GM21529 (cell line): ENCODE measurements around the gene ANXA5.
"Not testable (repeated sequence)": the region's sequence is repeated elsewhere in the genome, so short reads cannot be mapped to it uniquely, and the experiment has no call there.

Source experiments
- ATAC-seq: cut with Tn5 transposase; IDR thresholded peaks from one replicate; pipeline ENCODE4 v1.9.1; 2021; ENCODE audit not compliant: unreplicated experiment

Gene ANXA5

GRCh38 chr4:121696581-121697461 is at the start of gene ANXA5:
Gene ANXA5 (minus strand): TSS chr4:121696980. CDS start chr4:121696589, 391 bp downstream.
- peak; percentile 91 for ATAC-seq

DNA sequence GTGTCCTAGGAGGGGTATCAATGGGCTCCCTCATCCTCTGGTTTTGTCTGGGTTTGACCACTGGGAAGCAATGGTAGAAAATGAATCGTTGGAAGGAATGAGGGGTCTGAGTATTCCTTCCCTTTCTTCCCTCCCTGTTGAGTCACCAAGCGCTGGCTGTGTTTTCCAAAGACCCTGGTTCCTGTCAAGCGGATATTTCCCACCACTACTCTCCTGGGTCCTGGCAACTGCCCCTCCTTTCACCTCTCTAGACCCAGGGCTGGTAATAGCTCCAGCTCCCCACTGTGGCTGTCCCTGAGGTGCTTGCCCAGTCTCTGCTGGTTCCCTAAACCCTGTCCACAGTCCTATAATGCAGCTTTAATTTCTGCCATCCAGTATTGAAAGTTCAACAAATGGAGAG is 46.0 kb upstream of the ANXA5 start:
- no peak for ATAC-seq

- ATAC-seq = no peak
These were observed 45.0 kb upstream of the ANXA5 start for GRCh38 chr4:121741751-121742150.

DNA sequence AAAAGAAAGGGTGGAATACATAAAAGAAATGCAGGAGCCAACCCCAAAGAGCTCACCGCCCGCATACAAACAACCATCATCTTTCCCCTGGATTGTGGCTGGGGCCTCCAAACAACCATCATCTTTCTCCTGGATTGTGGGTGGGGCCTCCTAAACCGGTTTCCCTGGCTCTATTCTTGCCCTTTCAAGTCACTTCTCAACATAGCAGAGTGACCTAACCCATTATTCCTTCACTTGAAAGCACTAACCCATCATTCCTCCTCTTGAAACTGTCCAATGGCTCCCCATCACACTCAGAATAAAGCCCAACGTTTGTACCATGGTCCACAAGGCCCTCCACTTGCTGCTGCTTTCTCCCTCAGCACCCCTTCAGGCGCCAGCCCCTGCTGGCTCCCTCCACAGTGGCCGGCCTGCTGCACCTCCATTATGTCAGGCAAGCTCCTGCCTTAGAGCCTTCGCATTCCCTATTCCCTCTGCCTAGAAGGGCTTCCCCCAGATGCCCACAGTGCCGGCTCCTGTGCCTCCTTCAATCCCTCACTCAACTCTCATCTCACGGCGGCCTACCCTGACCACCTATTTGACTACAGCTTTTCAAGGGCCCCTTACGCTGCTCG is 44.1 kb upstream of the ANXA5 start:
- no peak for ATAC-seq

DNA sequence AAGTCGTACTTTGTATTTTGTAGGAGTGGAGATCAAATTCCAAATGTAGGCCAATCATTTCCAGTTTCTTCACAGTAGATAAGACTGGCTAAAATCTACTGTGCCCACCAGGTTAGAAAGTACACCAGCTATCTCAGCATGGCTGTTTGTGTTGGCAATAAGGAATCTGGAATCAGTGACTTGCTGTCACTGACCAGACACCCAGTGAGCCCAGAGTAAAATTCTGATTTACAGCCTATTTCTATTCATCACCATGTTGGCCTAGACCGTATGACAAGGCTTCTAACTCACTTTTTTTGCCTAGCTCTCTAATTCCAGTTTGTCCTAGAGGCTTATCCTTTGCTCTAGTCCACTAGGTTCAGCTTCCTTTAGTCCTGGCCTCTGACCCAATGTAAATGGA is 42.8 kb upstream of the ANXA5 start:
- ATAC-seq = no peak

- no peak for ATAC-seq
These were observed 42.2 kb upstream of the ANXA5 start for GRCh38 chr4:121738780-121739535.

DNA sequence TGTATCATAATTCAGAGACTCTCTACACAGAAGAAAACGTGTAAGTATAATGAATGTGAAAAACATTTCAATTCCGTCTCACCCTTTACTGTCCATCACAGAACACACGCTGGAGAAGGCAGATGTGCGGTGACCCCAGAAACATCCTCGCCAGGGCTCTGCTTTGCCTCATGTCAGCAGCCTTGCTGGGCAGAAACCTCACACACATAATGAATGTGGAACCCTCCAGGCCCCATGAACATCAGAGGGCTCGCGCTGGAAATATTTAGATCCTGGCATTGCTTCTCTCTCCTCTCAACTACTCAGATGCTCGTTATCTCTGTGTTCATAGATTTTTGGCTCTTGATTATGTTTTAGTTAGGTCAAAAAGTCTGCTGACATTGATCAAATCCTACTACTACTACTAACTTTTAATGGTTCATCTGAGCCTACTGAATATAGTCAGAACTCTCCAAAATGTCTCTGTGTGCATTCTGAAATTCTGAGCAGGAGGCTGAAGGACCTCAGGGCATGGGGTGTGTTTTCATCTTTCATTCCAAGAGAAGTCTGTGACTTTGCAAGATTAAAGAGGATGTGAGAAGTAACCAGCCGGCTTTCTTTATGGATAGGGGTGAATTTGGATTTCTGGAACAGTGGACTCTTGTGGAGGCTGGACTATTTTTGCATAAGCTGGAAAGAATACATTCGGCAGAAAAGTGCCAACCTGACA is 41.2 kb upstream of the ANXA5 start:
- no peak for ATAC-seq

DNA sequence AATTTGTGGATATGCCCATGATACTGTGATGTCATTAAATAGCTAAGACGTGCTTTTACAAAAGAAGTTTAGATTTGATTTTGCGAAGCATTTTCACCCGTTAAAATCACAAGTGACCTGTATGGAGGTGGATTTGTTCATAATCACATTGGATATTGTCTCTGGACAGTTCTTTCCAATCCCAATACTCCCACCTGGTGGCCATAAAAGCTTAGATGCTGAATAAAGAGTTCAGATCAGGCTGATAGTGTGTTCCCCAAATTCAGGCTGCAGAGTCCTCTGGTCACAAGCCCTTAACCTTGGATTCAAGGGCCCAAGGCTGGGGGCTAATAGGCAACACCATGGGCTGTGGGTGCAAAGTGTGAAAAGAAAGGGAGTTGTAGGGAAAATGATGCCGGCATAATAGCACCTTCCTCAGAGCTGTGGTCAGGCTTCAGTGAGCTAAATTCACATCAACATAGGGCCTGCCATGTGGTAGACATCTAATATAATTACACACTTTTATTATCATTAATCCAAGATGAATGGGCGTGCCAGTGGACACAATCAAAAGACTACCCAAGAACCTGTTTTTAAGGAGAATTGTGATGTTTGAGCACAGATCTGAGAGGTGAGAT is 40.1 kb upstream of the ANXA5 start:
- no peak for ATAC-seq

GRCh38 chr4:121734571-121734970 is 37.8 kb upstream of the ANXA5 start:
- no peak for ATAC-seq

GRCh38 chr4:121733942-121734341 is 37.2 kb upstream of the ANXA5 start:
- ATAC-seq = no peak

DNA sequence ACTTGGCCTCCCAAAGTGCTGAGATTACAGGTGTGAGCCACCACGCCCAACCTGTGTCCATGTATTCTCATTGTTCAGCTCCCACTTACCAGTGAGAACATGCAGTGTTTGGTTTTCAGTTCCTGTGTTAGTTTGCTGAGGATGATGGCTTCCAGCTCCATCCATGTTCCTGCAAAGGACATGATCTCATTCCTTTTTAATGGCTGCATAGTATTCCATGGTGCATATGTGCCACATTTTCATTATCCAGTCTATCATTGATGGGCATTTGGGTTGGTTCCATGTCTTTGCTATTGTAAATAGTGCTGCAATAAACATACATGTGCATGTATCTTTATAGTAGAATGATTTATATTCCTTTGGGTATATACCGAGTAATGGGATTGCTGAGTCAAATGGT is 33.0 kb upstream of the ANXA5 start:
- ATAC-seq = not testable (repeated sequence)

GRCh38 chr4:121728798-121729226 is 32.0 kb upstream of the ANXA5 start:
- no peak for ATAC-seq

DNA sequence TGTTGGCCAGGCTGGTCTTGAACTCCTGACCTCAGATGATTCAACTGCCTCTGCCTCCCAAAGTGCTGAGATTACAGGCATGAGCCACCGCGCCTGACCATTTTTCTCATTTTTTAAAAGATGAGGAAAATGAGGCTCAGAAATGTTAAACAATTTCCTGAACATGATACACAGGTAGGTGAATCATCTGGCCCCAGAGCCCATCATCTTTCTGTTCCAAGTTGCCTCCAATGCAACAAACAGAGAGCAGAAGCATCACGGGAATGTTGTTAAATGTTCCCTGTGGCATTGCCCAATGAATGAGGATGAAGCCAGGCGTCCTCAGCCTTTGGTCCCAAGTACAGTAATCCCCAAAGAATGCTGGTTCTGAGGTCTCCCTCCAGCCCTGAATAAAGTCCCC is 31.3 kb upstream of the ANXA5 start:
- ATAC-seq = no peak

- peak; percentile 99 for ATAC-seq
These were observed 30.0 kb upstream of the ANXA5 start for GRCh38 chr4:121726642-121727268.

DNA sequence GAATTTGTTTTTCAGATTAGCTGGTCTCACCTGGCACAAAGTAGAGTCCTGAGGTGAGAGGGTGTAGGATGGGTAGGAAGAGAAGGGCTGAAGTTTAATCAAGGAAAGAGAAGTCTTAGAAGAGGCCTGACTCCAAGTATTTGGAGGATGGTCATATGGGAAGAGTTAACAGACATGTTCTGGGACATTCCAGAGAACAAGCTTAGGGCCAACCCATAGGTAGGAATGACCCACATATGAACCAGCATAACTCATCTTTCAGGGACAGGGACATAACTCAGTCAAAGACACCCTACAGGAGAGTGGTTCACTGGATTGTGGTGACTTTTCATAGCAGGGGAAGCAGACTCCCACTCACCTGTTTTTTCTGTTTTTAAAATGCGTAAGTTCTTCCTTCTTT is 27.9 kb upstream of the ANXA5 start:
- no peak for ATAC-seq

DNA sequence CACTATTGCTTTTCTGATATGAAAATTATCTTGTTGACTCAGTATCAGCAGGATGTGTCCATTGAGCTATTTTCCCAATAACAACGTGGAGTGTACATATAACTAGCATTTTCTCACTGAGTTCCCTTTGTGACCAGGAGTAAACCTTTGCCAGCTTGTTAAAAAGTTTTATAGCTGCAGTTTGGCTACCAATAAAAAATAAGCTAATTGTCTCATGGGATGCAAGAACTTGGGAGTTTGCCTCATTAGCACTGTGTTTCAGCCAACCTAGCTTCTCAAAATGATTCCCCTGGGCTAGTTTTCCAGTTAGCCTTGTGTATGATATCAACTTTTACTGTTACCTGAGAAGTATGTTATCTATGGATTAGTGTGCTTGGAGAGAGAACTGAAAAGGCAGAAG is 24.9 kb upstream of the ANXA5 start:
- ATAC-seq = no peak

GRCh38 chr4:121720109-121720508 is 23.3 kb upstream of the ANXA5 start:
- no peak for ATAC-seq

DNA sequence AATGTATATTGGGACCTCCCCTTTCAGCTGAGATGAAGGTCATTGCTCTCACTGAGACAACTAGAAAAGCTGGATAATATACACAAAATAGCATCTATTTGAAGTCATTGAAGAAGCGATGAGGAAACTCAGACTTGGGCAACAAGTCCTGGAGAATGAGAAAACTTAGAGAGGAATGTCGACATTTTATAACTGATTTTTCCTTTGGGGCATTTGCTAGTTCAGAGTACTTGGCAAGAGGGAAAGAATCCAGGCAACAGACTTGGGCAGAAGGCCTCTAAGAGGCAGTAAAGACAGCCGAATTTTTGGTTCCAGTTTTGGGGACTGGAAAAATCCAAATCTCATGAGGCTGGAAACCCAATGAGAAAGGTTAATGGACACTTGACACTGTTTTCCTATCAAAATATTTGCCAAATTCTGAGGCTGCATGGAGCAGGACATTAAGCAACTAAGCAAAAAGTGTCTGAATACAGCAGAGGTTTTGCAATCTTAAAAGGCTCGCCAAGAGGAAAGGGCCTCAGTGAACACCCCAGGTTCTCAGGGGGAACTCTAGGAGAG is 21.0 kb upstream of the ANXA5 start:
- no peak for ATAC-seq

DNA sequence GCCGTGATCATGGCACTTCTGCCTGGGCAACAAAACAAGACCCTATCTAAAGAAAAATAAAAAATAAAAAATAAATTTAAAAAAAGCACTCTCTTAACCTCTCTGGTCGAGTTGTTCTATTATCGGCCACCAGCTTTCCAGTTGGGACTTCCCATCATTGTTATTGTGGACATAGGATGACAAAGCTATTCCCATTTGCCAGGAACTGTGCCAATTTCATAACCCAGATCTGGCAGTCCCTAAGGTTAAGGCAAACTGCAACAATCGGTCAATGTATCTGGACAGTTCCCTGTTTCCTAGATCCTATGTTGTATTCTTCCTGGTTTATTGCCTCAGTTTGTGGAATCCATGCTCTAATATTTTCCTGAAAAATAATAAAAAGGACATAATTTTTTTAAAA is 17.8 kb upstream of the ANXA5 start:
- ATAC-seq = no peak

DNA sequence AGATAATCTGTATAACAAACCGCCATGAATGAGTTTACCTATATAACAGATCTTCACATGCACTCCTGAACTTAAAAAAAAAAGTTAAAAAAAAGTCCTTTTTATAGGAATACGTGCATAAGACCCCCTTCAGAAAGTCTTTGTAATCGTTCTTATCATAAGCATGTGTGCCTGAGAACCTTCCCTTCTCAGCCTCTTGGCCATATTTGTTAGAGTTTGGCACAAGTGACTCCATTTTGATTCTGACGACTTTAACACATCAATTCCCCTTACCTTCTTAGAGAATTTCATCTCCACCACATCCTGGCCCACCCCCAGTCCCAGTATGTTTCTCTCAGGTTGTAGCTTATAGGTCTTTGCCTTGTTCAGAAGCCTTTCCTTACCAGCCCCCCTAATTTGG is 16.0 kb upstream of the ANXA5 start:
- ATAC-seq = no peak
